ENCODE data around the gene NPTX1. TPM values are rescaled to one million over a fixed set of nuclear protein-coding genes. Genes with fewer than 3 reads are reported as not detected.

The NPTX1 gene
- total and polyA plus RNA-seq, 3 donors from 2014 or later: 1.7 to 3.8 (median 3.7) TPM

- no peaks in the 10 kb centered on the region for H3K9me3 ChIP-seq
- H3K27ac ChIP-seq: no peak overlapping the region
- H3K4me1 ChIP-seq: no peaks in the 10 kb centered on the region
- DNase-seq: no peak
- TF ChIP-seq CTCF (IDR thresholded peaks at IDR 0.05): no peak
- no peak for TF ChIP-seq POLR2A (IDR thresholded peaks at IDR 0.05)
- H3K4me3 ChIP-seq: no peak overlapping the region
- no peaks in the 10 kb centered on the region for H3K36me3 ChIP-seq (ENCODE audit: low read depth, missing control alignments)
- 57 to 90% methylated on average over 7 to 12 of the region's 12 CpGs for WGBS, 2 donors
- intact Hi-C loops (cut with DNase I; ENCODE audit: low total_unique reads): no loop called here
- H3K27me3 ChIP-seq: no peaks in the 10 kb centered on the region
Observed at GRCh38 chr17:80446645-80447405, 29.6 kb downstream of the NPTX1 start.

- no peak for TF ChIP-seq POLR2A (IDR thresholded peaks at IDR 0.05)
- no peak for TF ChIP-seq CTCF (IDR thresholded peaks at IDR 0.05)
- intact Hi-C loops (cut with DNase I; ENCODE audit: low total_unique reads): no loop called here
- H3K27ac ChIP-seq: no peak overlapping the region
- 70 to 100% methylated on average over 1 to 10 of the region's 10 CpGs for WGBS, 2 donors
- H3K9me3 ChIP-seq: no peaks in the 10 kb centered on the region
- H3K4me1 ChIP-seq: no peaks in the 10 kb centered on the region
- no peaks in the 10 kb centered on the region for H3K36me3 ChIP-seq (ENCODE audit: low read depth, missing control alignments)
- no peaks in the 10 kb centered on the region for H3K27me3 ChIP-seq
- H3K4me3 ChIP-seq: no peak overlapping the region
- no peak for DNase-seq
Observed at GRCh38 chr17:80445726-80446110, 30.7 kb downstream of the NPTX1 start.

- TF ChIP-seq POLR2A (IDR thresholded peaks at IDR 0.05) (no peak), CTCF (IDR thresholded peaks at IDR 0.05) (no peak)
- DNase-seq: no peak
- Histone ChIP-seq H3K4me3 (no peak overlapping the region), H3K36me3 (ENCODE audit: low read depth, missing control alignments) (no peaks in the 10 kb centered on the region), H3K27ac (no peak overlapping the region), H3K4me1 (no peaks in the 10 kb centered on the region), H3K27me3 (no peaks in the 10 kb centered on the region), H3K9me3 (no peaks in the 10 kb centered on the region)
- WGBS, 2 donors: 58 to 67% methylated on average over 1 to 17 of the region's 26 CpGs
- intact Hi-C loops (cut with DNase I; ENCODE audit: low total_unique reads): no loop called here
Observed at GRCh38 chr17:80445007-80445725, 31.2 kb downstream of the NPTX1 start.

- Histone ChIP-seq H3K4me1 (no peaks in the 10 kb centered on the region), H3K4me3 (no peak overlapping the region), H3K9me3 (no peaks in the 10 kb centered on the region), H3K27me3 (no peaks in the 10 kb centered on the region), H3K36me3 (ENCODE audit: low read depth, missing control alignments) (no peaks in the 10 kb centered on the region), H3K27ac (no peak overlapping the region)
- no peak for TF ChIP-seq CTCF (IDR thresholded peaks at IDR 0.05)
- TF ChIP-seq POLR2A (IDR thresholded peaks at IDR 0.05): no peak
- no peak for DNase-seq
- 73 to 77% methylated on average over 4 to 5 of the region's 6 CpGs for WGBS, 2 donors
- intact Hi-C loops (cut with DNase I; ENCODE audit: low total_unique reads): no loop called here
Observed at GRCh38 chr17:80444644-80444979, 31.8 kb downstream of the NPTX1 start.
